Stimulated activated CD4-positive, alpha-beta T cell treated with anti-CD3 and anti-CD28 coated beads, Interleukin-4, amount 100 ng/mL, for 48 hours (primary cell): ENCODE measurements around the gene NIM1K.
A peak's percentile ranks its signal among the peaks of the same experiment; 100 is the strongest.
"Not testable (repeated sequence)": the region's sequence is repeated elsewhere in the genome, so short reads cannot be mapped to it uniquely, and the experiment has no call there.

Experiments
- DNase-seq, 2 donors: peaks; one replicate each; pipeline ENCODE4 v3.0.0-alpha.2; 2020; ENCODE audit warnings: low read depth in 2 of 2

Gene NIM1K

DNA sequence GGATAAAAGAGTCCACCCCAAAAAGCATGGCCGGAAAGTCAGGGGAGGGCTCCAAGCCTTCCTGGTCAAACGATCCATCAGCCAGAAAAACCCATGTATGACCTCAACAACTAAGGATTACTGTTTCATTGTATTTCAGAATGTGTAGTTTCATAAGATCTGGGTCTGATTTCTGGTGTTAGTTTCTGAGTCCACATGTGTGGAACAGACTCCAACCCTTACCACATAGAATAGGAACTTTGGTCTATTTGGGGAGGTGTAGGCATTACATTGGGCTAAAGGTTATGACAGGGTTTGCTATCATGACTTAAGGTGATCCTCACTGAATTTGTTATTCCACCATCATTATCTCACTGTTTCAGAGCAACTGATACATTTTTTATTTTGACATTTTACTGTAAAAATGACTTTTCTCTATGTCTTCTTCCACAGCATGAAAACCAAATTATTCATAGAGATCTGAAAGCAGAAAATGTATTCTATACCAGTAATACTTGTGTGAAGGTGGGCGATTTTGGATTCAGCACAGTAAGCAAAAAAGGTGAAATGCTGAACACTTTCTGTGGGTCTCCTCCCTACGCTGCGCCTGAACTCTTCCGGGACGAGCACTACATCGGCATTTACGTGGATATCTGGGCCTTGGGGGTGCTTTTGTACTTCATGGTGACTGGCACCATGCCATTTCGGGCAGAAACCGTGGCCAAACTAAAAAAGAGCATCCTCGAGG is 87.7 kb downstream of the NIM1K start:
- DNase-seq, result no peak

DNA sequence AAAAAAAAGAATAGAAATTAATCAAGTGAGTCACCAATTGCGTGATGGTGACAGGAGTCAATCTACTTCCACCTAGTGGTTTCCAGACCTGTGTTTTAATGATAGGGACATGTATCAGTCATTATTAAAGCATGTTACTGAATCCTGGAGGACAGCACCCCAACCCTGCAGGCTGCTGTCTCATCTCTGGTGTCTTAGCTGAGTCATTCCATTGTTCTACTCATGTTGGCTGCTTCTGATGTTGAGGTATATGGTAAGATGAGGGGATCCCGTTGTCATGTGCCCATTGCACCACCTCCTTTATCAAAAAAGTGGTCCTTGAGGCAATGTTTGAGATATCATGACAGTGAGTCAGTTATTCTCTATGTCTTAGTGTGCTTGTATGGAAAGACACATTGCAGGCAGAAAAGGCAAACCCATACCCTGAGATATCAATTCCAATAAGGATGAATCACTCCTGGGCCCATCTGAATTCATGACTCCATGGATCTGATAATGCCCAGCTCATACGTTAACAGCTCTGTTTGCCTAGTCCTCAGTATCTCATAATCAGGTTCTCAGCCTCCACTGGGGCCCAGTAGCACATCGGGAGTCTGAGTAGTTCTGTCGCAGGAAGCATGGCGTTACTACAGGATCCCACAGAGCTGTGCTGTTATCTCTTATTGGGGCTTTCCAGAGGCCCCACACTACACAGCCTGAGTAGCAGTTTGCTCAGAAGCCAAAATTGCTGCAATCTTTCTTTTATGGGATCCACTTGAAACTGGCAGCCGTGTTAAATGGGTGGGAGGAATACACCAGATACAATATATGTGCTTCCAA is 90.0 kb downstream of the NIM1K start:
- DNase-seq, result peak in 1 of 2 donors; percentile 19

DNA sequence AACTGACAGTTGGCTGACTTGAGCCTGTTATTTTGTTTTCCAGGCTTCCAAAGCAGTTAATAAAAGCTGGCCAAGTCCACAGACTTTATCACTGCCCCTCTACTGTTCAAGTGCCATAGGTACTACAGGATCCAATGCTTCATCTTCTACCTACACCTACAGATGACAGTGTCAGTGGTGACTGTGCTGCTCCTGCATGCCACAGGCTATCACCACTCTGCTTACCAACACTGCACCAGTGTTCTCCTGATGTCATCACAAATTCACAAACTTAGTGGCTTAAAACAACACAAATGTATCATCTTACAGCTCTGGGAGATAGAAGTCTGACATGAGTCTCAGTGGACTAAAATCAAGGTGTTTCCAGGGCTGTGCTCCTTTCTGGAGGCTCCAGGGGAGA is 94.6 kb downstream of the NIM1K start:
- DNase-seq, result no peak

DNA sequence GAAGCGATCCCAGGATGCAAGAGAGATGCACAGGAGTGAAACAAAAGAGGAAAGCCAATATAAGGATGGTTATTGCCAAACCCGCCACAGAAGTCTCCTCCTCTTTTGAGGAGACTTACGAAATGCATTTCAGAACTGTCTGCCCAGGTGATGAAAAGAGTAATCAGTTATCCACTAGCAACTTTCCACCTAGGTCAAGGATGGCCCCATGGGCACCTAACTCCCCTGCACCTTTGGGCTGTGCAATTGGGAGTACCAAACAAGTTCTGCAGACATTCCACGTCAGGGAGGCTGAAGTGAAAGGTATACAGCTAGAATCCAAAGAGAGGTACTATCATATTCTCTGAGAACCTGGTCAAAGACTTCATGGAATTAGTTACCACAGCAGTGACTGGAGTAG is 95.5 kb downstream of the NIM1K start:
- DNase-seq, result no peak

DNA sequence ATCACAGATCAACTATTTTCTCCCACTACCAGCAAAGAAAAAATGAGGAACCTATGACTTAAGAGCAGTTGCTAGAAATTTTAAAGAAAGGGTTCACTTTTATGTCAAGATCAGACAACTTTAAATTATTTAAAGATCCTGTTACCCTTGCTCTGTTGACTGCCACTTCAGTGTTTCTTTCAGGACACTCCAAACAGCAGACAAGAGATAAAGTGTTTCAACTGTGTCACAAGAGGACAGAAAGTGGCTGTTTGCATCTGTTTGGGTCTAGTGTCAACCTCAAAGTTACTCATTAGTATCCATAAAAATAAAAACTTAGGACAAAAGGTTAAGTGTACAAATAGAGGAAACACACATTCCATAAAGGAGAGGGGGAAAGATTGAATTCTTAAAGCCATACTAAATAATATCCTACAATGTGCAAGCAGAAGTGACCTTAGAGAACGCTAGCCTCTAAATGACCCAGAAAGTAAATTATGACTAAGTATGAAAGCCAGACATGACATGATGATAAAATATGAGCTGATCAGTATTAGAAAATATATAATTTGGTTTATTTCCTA is 96.3 kb downstream of the NIM1K start:
- DNase-seq, result no peak

DNA sequence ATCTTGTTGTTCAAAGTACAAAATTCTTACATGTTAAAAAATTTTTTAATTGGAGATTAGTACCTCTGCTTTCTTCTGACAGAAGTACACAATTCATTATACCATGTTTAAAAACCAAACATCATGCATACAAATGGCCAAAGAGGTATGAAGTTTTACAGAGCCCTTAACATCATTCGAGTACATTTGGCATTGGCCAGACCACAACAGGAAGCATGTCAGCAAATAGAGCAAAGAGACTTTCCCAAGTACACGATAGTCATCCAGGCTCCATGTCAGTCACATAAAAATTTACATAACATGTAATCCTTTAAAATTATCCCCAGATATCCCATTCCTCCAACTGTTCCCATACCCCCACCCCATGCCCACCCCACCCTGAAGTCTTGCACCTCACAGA is 98.7 kb downstream of the NIM1K start:
- no peak for DNase-seq

DNA sequence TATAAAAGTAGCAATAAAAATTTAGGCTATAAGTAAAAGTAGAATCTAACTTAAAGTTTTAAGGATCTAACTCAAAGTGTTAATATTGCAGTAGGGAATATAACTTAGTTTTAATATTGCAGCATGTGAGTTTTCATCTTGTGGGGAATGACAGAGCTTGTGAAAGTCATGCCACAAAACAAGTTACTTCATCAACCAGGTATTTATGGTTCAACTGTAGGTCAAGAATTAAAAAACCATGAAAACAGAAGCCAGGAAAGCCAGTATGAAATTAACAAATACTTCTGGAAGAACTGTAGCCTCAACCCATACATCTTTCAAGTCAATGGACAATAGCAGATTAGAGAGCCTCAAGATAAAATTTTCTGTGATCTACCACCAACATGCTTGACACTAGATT is 102.2 kb downstream of the NIM1K start:
- no peak for DNase-seq

DNA sequence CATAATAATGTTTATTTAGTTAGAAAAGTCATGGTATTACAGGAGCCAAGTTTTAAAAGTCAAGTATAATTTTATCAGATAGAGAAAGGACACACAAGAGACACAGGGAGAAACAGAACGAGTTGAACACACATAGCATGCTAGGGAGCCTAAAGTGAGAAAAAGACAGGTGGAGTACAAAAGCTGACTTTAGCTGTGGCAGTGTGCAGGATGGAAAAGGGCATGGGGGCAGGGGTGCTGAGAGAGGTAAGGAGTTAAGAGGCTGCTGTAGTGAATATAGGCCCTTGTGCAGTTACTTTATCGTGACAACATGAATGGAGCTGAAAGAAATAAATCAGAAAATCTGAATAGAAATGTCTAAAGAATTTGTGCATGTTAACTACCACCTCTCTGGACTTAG is 103.2 kb downstream of the NIM1K start:
- DNase-seq, result no peak

DNA sequence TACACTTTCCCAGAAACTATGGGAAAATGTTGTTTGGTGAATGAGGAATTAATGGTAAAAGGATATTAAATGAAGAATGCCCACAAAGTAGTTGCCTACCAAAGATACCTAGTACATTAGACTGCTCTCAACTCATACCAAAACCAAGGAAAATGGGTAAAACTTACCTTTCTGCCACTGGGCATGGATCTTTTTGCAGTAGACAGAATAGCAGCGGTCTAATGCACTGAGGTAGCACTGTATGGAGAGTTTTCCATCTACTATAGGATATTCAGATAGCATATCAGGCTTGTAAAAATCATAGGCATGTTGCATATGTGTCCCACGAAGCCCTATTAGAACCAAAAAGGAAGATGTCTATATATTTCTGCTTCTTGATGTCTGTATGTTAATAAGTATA is 104.8 kb downstream of the NIM1K start:
- DNase-seq, result no peak

DNA sequence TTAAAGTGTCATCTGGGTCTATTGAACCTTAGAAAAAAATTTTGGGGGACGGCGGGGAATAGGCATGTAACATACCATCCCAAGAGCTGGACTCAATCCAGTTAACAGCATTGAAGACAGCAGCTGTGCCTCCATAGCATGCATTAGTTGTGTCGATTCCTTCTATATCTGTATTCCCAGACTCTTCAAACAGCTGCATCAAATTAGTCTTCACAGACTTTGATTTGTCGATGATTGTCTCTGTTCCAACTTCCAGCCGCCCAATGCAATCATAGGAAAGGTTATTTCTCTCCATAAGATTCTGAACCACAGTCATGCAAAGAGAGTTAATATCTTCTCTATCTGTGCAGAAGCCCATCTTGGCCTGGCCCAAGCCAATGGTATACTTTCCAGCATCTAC is 106.4 kb downstream of the NIM1K start:
- DNase-seq, result no peak

DNA sequence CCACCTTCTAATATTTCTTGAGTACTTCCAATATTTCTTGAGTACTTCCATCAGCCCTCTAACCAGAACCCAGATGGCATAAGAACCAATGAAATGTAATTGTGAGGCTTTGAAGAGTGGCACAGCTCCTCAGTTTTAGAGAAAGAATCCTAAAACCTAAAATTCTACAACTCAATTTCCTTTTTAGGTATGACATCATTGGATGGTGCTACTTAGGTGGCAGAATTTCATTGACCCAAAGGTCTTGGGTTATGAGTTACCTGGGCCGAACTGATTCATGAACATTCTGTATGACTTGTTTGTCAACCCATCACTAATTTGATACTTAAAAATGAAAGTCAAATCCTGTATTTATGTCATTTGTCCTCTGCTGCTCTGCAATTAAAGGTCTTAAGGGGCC is 108.1 kb downstream of the NIM1K start:
- no peak for DNase-seq

DNA sequence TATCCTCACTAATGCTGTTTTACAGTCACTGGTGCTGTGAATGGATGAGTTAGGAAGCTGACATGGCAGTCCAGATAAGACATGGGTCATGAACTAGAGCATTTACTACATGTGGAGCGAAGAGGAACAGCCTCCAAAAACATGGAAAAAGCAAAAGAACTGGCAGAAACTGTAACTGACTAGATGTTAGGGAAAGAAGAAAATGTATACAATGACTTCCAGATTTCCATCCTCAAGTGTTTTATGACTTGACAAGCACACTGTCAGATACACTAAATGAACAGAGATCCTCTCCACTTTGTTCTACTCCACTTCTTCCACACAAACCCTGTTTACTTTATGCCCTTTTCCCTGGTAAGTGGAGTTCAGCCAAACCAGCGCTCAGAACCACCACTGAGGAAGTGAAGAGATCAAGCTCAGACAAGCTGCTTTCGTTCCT is 109.6 kb downstream of the NIM1K start:
- no peak for DNase-seq

DNA sequence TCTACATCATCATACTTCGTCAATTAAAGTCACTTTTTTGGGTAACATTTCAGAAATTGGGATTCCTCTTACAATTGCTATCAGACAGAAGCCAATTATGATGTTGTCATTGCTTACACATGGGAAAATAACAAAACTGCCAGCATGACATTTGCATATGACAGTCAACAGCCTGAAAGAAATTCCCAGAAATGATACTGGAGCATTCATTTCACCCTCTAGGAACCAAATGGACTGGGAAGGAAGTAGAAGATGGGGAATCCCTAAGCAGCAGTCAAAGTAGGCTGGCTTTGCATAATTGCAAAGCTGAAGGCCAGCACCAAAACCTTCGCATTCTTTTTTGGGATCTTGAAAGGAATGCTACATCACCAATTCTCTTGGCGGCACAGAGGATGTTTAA is 110.5 kb downstream of the NIM1K start:
- no peak for DNase-seq

DNA sequence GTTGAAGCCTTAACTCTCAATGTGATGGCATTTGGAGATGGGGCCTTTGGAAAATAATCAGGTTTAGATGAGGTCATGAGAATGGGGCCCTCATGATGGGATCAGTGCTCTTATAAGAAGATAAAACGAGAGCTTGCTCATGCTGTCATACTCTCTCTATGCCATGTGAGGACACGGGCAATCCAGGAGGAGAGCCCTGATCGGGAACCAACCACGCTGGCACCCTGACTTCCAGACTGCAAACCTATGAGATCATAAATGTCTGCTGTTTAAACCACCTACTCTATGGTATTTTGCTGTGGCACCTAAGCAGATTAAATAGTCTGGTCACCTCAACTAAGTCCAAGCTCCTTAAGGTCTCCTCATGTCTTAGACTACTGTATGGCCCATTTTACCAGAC is 111.2 kb downstream of the NIM1K start:
- no peak for DNase-seq

DNA sequence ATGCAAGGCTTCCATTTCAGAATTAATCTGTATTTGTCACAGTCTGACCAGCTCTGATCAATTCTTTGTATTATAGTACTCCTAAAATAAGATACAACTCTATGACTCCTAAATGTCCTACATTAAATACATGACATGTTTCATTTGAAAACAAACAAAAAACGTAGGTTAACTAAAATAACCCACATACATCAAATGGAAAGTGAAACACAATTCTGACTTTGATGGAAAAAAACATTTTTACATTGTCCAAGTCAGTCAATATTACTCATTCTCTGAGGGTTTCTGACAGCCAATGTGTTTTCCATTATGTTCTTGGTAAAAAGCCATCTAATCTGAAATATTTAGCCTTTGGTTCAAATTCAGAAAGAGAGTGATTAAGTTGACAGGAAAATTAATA is 112.5 kb downstream of the NIM1K start:
- no peak for DNase-seq

DNA sequence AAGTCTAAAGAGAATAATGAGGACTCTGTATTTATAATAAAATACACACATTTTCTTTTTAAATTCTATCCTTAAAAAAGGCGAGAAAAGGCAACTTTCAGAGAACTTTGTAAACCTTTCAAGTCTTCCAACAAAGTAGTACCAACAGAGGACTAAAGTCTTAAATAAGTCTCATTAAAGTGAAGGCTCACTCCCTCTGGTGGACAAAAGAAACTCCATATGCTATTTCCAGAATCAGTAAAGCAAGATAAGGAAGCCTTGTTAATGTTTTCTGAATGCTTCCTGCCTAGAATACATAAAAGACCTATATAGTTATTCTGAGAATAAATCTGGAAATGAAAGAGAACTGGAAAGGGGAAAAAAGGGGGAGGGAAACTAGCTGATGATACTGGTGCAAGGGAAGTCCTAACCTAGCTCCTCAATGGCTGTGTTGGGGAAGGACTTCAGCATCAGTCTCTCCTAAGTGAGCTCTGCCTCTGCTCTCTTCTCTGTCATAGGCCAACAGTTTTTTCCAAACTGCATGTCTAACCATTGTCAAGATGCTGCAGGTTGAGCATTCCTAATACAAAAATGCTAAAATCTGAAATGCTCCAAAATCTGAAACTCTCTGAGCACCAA is 114.0 kb downstream of the NIM1K start:
- no peak for DNase-seq

DNA sequence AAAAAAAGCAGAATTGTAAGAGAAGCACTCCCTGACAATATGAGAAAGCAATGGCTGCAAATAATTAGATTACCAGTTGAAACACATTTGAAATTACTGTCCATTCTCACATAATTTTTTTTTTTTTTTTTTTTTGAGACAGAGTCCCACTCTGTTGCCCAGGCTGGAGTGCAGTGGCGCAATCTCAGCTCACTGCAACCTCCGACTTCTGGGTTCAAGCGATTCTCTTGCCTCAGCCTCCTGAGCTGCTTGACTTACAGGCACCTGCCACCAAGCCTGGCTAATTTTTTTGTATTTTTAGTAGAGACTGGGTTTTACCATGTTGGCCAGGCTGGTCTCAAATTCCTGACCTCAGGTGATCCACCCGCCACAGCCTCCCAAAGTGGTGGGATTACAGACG is 114.9 kb downstream of the NIM1K start:
- DNase-seq, result not testable (repeated sequence)

DNA sequence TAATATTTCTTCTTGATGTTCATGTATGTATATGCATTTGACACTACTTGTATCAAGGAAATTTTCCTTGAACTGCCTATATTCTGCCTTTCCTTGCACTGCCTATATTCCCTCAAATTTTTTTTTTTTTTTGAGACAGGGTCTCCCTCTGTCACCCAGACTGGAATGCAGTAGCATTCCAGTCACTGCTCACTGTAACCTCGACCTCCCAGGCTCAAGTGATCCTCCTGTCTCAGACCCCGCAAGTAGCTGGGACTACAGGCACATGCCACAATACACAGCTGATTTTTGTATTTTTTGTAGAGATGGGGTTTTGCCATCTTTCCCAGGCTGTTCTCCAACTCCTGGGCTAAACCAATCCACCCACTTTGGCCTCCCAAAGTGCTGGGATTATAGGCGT is 117.1 kb downstream of the NIM1K start:
- no peak for DNase-seq

DNA sequence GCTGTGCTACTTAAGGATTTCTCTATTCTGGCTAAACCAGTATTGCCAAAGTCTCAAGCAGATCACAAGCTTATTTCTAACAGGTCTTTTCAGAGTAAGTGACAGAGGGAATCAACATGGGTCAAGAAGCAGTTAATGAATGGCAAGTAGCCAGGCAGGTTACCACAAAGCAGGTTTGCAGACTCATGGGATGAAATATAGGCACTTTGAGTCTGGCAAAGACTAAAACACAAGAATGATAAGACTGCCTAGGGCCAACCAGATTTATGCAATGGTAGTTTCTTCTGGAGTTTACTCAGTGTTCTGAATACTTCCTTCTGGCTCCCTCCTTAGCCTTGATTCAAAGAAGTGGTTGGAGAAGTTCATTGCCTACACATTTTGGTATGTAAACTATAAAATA is 117.6 kb downstream of the NIM1K start:
- no peak for DNase-seq

DNA sequence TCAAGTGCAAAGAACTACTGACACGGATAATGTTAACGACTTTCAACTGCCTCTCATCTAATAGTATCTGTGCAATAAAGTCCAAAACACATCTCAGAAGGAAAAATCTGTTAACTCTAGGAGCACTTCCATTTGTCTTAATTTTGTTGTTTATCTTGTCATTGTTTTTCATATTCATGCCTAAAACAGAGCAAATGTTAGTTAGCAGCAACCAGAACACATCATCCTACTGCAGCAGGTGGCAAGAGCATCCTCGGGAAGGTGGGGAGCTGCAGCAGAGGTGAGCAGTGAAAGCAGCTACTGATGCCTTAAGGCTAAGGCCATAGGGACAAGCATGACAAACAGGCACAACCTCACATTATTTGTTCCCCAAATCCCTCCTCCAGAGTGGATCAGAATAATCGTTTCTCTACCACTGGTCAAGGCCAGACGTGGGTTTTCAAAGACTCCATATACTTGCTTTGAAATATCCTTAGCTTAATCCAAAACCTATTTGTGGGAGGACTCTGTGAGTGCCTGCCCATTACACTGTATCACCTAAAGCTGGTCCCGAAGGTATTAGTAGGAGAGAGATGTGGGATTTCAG is 120.1 kb downstream of the NIM1K start:
- no peak for DNase-seq

DNA sequence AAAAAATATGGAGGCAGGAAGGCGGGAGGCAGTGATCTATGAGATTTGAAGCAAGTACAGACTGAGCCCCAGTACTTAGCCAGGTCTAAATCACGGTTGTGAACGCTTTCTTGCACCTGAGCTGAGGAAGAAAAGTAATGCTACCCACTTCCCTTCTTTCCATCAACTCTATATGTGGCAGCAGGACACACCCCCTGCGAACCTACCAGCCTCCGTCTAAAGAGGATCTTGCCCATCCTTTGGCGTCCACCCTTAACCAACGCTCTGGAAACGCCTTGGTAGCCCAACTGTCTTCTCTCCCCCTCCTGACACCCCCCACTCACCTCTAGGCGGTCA is 120.6 kb downstream of the NIM1K start:
- DNase-seq, result no peak
